HG02885 (cell line): Measurements from ENCODE around the gene CTXN3.
"Not testable (repeated sequence)": the region's sequence is repeated elsewhere in the genome, so short reads cannot be mapped to it uniquely, and the experiment has no call there.

Source experiments
- ATAC-seq: cut with Tn5 transposase; IDR thresholded peaks from one replicate; pipeline ENCODE4 v1.9.1; 2021; ENCODE audit warnings: mild to moderate bottlenecking; ENCODE audit not compliant: unreplicated experiment, poor library complexity

Gene CTXN3

GRCh38 chr5:127650022-127650421, 1.1 kb downstream of the CTXN3 start:
- ATAC-seq = no peak

- no peak for ATAC-seq
These were observed 1.8 kb downstream of the CTXN3 start for GRCh38 chr5:127650649-127651048.

GRCh38 chr5:127652952-127653611, 4.2 kb downstream of the CTXN3 start:
- peak; percentile 77 for ATAC-seq

GRCh38 chr5:127656825-127657224, 7.9 kb downstream of the CTXN3 start:
- no peak for ATAC-seq

- ATAC-seq = no peak
These were observed 11.3 kb downstream of the CTXN3 start for GRCh38 chr5:127660047-127660733.

GRCh38 chr5:127664093-127664492, 15.2 kb downstream of the CTXN3 start:
- ATAC-seq = no peak

- no peak for ATAC-seq
These were observed 16.8 kb downstream of the CTXN3 start for GRCh38 chr5:127665641-127666040.

- no peak for ATAC-seq
These were observed 17.3 kb downstream of the CTXN3 start for GRCh38 chr5:127666043-127666716.

- ATAC-seq = no peak
These were observed 19.0 kb downstream of the CTXN3 start for GRCh38 chr5:127667926-127668325.

GRCh38 chr5:127671218-127671617, 22.3 kb downstream of the CTXN3 start:
- ATAC-seq = no peak

- no peak for ATAC-seq
These were observed 24.4 kb downstream of the CTXN3 start for GRCh38 chr5:127673117-127673800.

GRCh38 chr5:127676951-127677350, 28.1 kb downstream of the CTXN3 start:
- not testable (repeated sequence) for ATAC-seq

GRCh38 chr5:127679691-127680330, 30.9 kb downstream of the CTXN3 start:
- ATAC-seq = not testable (repeated sequence)

- ATAC-seq = no peak
These were observed 31.7 kb downstream of the CTXN3 start for GRCh38 chr5:127680595-127680994.

- no peak for ATAC-seq
These were observed 34.1 kb downstream of the CTXN3 start for GRCh38 chr5:127683008-127683407.

- no peak for ATAC-seq
These were observed 36.0 kb downstream of the CTXN3 start for GRCh38 chr5:127684726-127685467.

GRCh38 chr5:127685662-127686061, 36.8 kb downstream of the CTXN3 start:
- no peak for ATAC-seq

- no peak for ATAC-seq
These were observed 37.5 kb downstream of the CTXN3 start for GRCh38 chr5:127686424-127686823.

- no peak for ATAC-seq
These were observed 45.8 kb downstream of the CTXN3 start for GRCh38 chr5:127694518-127695171.
